Type B pancreatic cell (in vitro differentiated cells): ENCODE results near the gene UPF3B. TPM values are rescaled to one million over a fixed set of nuclear protein-coding genes. Genes with fewer than 3 reads are reported as not detected.
A peak's percentile ranks its signal among the peaks of the same experiment; 100 is the strongest.
"Not testable (repeated sequence)": the region's sequence is repeated elsewhere in the genome, so short reads cannot be mapped to it uniquely, and the experiment has no call there.

ENCODE experiments used
- DNase-seq: peaks from one replicate; pipeline ENCODE4 v3.0.0; 2021; ENCODE audit warnings: mixed read lengths; ENCODE audit not compliant: unreplicated experiment; ENCODE audit errors: extremely low spot score
- H3K27ac Mint-ChIP-seq: 2 replicates; pipeline ENCODE4 v1.8.0; 2021; ENCODE audit warnings: mild to moderate bottlenecking, mixed read lengths
- H3K27me3 Mint-ChIP-seq: 2 replicates; pipeline ENCODE4 v1.8.0; 2021; ENCODE audit warnings: mixed read lengths
- H3K36me3 Mint-ChIP-seq: 2 replicates; pipeline ENCODE4 v1.8.0; 2021; ENCODE audit warnings: mixed read lengths
- H3K4me1 Mint-ChIP-seq: one replicate; pipeline ENCODE4 v1.8.0; 2021; ENCODE audit warnings: mixed read lengths; ENCODE audit not compliant: unreplicated experiment
- H3K4me3 Mint-ChIP-seq: 2 replicates; pipeline ENCODE4 v1.8.0; 2021; ENCODE audit warnings: mild to moderate bottlenecking, mixed read lengths
- H3K9me3 Mint-ChIP-seq: 2 replicates; pipeline ENCODE4 v1.8.0; 2021; ENCODE audit warnings: mixed read lengths
- total RNA-seq: library from RNA; stranded (reverse); gene quantifications from 2 replicates; pipeline ENCODE4 v1.2.1, GENCODE V29; 2021; ENCODE audit warnings: low replicate concordance
- TF ChIP-seq, protein P1 (sequence below): fragments of 200-600 bp; sonication (generic); conservative IDR thresholded peaks from 2 replicates; pipeline ENCODE4 v1.5.0; 2021; ENCODE audit warnings: antibody characterized with exemption, mild to moderate bottlenecking

Gene UPF3B
- total RNA-seq, 1 donor from 2014 or later = 16.4 TPM

DNA sequence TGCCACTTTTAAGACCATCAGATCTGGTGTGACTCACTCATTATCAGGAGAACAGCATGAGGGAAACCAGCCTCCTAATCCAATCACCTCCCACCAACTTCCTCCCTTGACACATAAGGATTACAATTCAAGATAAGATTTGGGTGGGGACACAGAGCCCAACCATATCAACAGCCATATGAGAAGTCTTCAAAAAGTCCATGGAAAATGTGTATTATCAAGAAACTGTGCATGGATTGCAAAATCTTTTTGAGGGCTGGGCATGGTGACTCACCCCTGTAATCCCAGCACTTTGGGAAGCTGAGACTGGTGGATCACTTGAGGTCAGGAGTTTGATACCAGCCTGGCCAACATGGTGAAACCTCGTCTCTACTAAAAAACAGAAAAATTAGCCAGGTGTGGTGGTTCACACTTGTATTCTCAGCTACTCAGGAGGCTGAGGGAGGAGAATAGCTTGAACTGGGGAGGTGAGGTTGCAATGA, 43.5 kb downstream of the UPF3B start:
- H3K36me3 Mint-ChIP-seq = no peaks in the 10 kb centered on the region
- DNase-seq = no peak
- H3K4me3 Mint-ChIP-seq = no peak overlapping the region
- H3K9me3 Mint-ChIP-seq = no peaks in the 10 kb centered on the region
- TF ChIP-seq, protein P1, sequence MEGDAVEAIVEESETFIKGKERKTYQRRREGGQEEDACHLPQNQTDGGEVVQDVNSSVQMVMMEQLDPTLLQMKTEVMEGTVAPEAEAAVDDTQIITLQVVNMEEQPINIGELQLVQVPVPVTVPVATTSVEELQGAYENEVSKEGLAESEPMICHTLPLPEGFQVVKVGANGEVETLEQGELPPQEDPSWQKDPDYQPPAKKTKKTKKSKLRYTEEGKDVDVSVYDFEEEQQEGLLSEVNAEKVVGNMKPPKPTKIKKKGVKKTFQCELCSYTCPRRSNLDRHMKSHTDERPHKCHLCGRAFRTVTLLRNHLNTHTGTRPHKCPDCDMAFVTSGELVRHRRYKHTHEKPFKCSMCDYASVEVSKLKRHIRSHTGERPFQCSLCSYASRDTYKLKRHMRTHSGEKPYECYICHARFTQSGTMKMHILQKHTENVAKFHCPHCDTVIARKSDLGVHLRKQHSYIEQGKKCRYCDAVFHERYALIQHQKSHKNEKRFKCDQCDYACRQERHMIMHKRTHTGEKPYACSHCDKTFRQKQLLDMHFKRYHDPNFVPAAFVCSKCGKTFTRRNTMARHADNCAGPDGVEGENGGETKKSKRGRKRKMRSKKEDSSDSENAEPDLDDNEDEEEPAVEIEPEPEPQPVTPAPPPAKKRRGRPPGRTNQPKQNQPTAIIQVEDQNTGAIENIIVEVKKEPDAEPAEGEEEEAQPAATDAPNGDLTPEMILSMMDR = no peak
- H3K27ac Mint-ChIP-seq = no peak overlapping the region
- no peaks in the 10 kb centered on the region for H3K4me1 Mint-ChIP-seq
- no peaks in the 10 kb centered on the region for H3K27me3 Mint-ChIP-seq

DNA sequence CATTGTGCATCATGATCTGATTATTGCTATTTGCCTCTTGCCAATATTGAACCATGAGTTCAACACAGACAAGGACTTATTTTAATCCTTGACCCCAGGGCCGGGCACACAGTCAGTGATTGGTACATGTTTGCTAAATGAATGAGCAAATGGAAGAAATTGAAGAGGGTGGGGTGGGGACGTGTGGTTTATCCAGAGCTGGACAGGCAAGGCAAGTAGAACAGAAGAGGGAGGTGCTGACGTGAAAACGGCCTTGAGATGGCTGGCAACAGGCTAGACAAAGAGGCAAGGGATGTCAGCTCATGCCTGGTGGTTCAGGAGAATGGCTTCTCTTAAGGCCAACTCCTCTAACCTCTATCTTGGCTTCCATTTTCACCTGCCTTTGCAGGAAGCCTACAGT, 44.3 kb downstream of the UPF3B start:
- H3K4me3 Mint-ChIP-seq, DNase-seq, H3K27me3 Mint-ChIP-seq, H3K27ac Mint-ChIP-seq, H3K36me3 Mint-ChIP-seq, H3K9me3 Mint-ChIP-seq, H3K4me1 Mint-ChIP-seq: not testable (repeated sequence)

DNA sequence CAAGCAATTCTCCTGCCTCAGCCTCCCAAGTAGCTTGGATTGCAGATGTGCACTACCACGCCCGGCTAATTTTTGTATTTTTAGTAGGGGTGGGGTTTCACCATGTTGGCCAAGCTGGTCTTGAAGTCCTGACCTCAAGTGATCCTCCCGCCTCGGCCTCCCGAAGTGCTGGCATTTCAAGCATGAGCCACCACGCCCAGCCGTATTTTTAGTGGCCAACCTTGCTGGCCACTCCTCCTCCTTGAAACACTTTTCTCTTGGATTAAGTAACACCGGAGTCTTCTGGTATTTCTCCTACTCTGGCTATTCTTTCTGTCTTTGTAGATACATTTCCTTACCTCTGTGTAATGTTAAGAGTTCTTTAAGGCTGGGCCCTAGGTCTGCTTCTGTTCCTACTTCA, 50.2 kb downstream of the UPF3B start:
- Mint-ChIP-seq H3K4me3 (no peak overlapping the region), H3K27ac (no peak overlapping the region), H3K9me3 (peaks cover 6% of the 10 kb centered on the region), H3K36me3 (no peaks in the 10 kb centered on the region), H3K4me1 (no peaks in the 10 kb centered on the region), H3K27me3 (no peaks in the 10 kb centered on the region)
- DNase-seq = no peak
- TF ChIP-seq, protein P1 = no peak

DNA sequence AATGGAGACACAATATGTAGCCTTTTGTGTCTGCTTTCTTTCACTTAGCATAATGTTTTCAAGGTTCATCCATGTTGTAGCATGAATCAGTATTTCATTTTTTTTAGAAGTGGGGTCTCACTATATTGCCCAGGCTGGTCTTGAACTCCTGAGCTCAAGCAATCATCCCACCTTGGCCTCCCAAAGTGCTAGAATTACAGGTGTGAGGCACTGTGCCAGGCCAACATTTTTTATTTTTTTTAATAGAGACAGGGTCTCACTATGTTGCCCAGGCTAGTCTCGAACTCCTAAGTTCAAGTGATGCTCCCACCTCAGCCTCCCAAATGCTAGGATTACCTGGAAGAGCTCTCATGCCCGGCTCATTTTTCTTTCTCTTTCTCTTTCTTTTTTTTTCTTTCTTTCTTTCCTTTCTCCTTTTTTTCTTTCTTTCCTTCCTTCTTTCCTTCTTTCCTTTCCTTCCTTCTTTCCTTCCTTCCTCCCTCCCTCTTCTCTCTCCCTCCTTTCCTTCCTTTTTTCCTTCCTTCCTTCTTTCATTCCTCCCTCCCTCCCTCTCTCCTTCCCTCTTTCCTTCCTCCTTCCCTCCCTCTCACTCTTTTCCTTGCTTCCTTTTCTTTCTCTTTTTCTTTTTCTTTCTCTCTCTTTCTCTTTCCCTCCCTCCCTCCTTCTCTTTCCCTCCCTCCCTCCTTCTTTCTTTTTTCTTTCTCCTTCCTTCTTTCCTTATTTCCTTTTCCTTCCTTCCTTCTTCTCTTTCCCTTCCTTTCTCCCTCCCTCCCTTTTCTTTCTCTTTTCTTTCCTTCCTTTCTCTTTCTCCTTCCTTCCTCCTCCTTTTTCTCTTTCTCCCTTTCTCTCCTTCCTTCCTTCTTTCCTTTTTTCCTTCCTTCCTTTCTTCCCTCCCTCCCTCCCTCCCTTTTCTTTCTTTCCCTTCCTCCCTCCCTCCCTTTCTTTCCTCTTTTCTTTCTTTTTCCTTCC, 51.2 kb downstream of the UPF3B start:
- peaks cover 6% of the 10 kb centered on the region for H3K9me3 Mint-ChIP-seq
- H3K4me3 Mint-ChIP-seq = no peak overlapping the region
- no peaks in the 10 kb centered on the region for H3K27me3 Mint-ChIP-seq
- no peaks in the 10 kb centered on the region for H3K36me3 Mint-ChIP-seq
- no peak for DNase-seq
- TF ChIP-seq, protein P1 = no peak
- no peak overlapping the region for H3K27ac Mint-ChIP-seq
- H3K4me1 Mint-ChIP-seq = no peaks in the 10 kb centered on the region

DNA sequence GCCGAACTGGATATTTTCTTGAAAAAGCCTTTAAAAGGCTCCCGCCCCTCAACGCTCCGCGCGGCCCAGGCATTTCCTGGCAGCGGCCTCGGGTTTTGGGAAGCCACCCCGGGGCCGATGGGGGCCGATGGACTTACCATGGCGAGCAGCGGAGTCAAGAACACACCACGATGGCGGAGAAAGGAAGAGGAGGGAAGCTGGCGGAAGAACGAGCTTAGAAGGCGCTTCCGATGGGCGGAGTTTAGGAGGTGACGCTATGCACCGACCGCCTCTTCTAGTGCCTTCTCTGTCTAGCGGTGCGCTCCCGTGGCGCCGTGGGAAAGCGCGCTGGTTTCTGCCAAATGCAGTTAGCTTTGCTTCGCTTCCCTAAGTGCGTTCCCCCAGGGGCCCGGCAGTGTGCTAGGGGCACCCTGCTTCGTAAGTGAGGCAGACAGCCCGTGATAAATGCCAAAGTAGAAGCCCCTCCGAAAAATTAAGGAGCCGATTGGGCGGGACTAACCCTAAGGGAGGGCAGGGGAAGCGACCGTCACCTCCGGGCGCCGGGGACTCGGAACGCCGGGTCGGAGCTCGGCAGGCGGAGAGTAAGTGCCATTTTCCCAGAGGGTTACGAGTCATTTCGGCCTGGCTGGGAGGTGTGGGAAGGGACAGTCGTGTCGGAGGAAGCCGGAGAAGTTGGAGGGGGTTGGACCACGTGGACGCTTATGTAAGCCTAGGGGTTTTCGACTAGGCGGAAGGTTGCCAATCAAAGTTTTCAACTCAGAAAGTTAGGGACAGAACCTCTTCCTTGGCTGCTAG, 61.1 kb downstream of the UPF3B start, which contains the start of gene RPL39:
TSS of gene RPL39 (minus strand) at position 194 of the 795 bp plus-strand sequence. CDS start at position 140, 54 bp downstream.
- H3K9me3 Mint-ChIP-seq = no peaks in the 10 kb centered on the region
- peak within 1 kb of the TSS; percentile 95 for H3K4me3 Mint-ChIP-seq
- peak within 1 kb of the TSS; percentile 96 for H3K27ac Mint-ChIP-seq
- peak; percentile 80 for DNase-seq
- peaks cover 13% of the 10 kb centered on the region for H3K36me3 Mint-ChIP-seq
- TF ChIP-seq, protein P1 = no peak
- H3K4me1 Mint-ChIP-seq = no peaks in the 10 kb centered on the region
- no peaks in the 10 kb centered on the region for H3K27me3 Mint-ChIP-seq
